GM19328 (cell line): Measurements from ENCODE around the gene MAP6.

Experiments
- ATAC-seq: cut with Tn5 transposase; IDR thresholded peaks from one replicate; pipeline ENCODE4 v1.9.1; 2021; ENCODE audit warnings: mild to moderate bottlenecking, moderate library complexity; ENCODE audit not compliant: unreplicated experiment

MAP6 gene

GRCh38 chr11:75667255-75667830 lies 1.5 kb downstream of the MAP6 start:
- ATAC-seq = no peak

GRCh38 chr11:75665990-75666389 lies 2.8 kb downstream of the MAP6 start:
- ATAC-seq = no peak

- ATAC-seq = no peak
Observed at GRCh38 chr11:75665126-75665525, 3.7 kb downstream of the MAP6 start.

GRCh38 chr11:75664389-75664788 lies 4.4 kb downstream of the MAP6 start:
- ATAC-seq = no peak

GRCh38 chr11:75663808-75664207 lies 5.0 kb downstream of the MAP6 start:
- no peak for ATAC-seq

- ATAC-seq = no peak
Observed at GRCh38 chr11:75659836-75660235, 9.0 kb downstream of the MAP6 start.

GRCh38 chr11:75656044-75656727 lies 12.7 kb downstream of the MAP6 start:
- ATAC-seq = no peak

GRCh38 chr11:75655605-75656004 lies 13.2 kb downstream of the MAP6 start:
- ATAC-seq = no peak

- no peak for ATAC-seq
Observed at GRCh38 chr11:75654314-75654713, 14.5 kb downstream of the MAP6 start.

GRCh38 chr11:75653532-75653931 lies 15.3 kb downstream of the MAP6 start:
- no peak for ATAC-seq

GRCh38 chr11:75652936-75653335 lies 15.9 kb downstream of the MAP6 start:
- no peak for ATAC-seq

- ATAC-seq = no peak
Observed at GRCh38 chr11:75651218-75651617, 17.6 kb downstream of the MAP6 start.

- no peak for ATAC-seq
Observed at GRCh38 chr11:75650167-75650723, 18.6 kb downstream of the MAP6 start.

- ATAC-seq = no peak
Observed at GRCh38 chr11:75644946-75645345, 23.9 kb downstream of the MAP6 start.

- ATAC-seq = no peak
Observed at GRCh38 chr11:75644370-75644769, 24.5 kb downstream of the MAP6 start.

GRCh38 chr11:75642402-75643113 lies 26.3 kb downstream of the MAP6 start:
- no peak for ATAC-seq

GRCh38 chr11:75639762-75640181 lies 29.1 kb downstream of the MAP6 start:
- ATAC-seq = no peak

- ATAC-seq = no peak
Observed at GRCh38 chr11:75637998-75638397, 30.8 kb downstream of the MAP6 start.

- ATAC-seq = no peak
Observed at GRCh38 chr11:75635066-75635862, 33.6 kb downstream of the MAP6 start.

- no peak for ATAC-seq
Observed at GRCh38 chr11:75633409-75634066, 35.3 kb downstream of the MAP6 start.

- no peak for ATAC-seq
Observed at GRCh38 chr11:75632962-75633361, 35.9 kb downstream of the MAP6 start.
